CD14-positive monocyte (primary cell): ENCODE measurements around the gene CRNN. TPM values are rescaled to one million over a fixed set of nuclear protein-coding genes. Genes with fewer than 3 reads are reported as not detected.

Source experiments
- DNase-seq, 3 donors: peaks; one replicate each; pipeline ENCODE4 v3.0.0-alpha.2; 2011 to 2022
- H2AFZ ChIP-seq: 2 replicates; pipeline ENCODE4 v1.6.0; 2012; ENCODE audit warnings: mild to moderate bottlenecking, low read depth, low read length, inconsistent platforms; ENCODE audit not compliant: insufficient read depth, poor library complexity, severe bottlenecking
- H3K27ac ChIP-seq, 2 donors: 1 replicate in 1 of 2; 2 replicates in 1 of 2; pipeline ENCODE4 v1.5.1; 2012 to 2013; ENCODE audit warnings: low read length in 2 of 2, control low read depth in 1 of 2, inconsistent platforms in 1 of 2, low read depth in 1 of 2, mild to moderate bottlenecking in 1 of 2
- H3K27me3 ChIP-seq, 2 donors: one replicate each; pipeline versions ENCODE4 v1.6.0 to v1.6.1; 2011 to 2013; ENCODE audit warnings: low read length in 2 of 2; ENCODE audit not compliant: control insufficient read depth in 2 of 2, insufficient read depth in 2 of 2
- H3K36me3 ChIP-seq, 2 donors: replicated peaks in 1 of 2; 1 replicate in 1 of 2; 2 replicates in 1 of 2; pipeline versions ENCODE4 v1.5.1 to v1.6.1; 2012 to 2013; ENCODE audit warnings: low read length in 2 of 2, control low read depth in 1 of 2, inconsistent platforms in 1 of 2, mild to moderate bottlenecking in 1 of 2; ENCODE audit not compliant: insufficient read depth in 2 of 2, control insufficient read depth in 1 of 2
- H3K4me1 ChIP-seq, 2 donors: 1 replicate in 1 of 2; 2 replicates in 1 of 2; pipeline versions ENCODE4 v1.5.1 to v1.6.1; 2012 to 2013; ENCODE audit warnings: low read length in 2 of 2, control low read depth in 1 of 2, inconsistent platforms in 1 of 2, mild to moderate bottlenecking in 1 of 2, moderate library complexity in 1 of 2; ENCODE audit not compliant: insufficient read depth in 2 of 2, control insufficient read depth in 1 of 2
- H3K4me2 ChIP-seq: replicated peaks from 2 replicates; pipeline ENCODE3; 2012; ENCODE audit warnings: low read length, moderate library complexity, mild to moderate bottlenecking; ENCODE audit not compliant: poor library complexity, severe bottlenecking; ENCODE audit errors: extremely low read depth
- H3K4me3 ChIP-seq, 3 experiments: fragments of 200-600 bp in 1 of 3; sonication (generic) in 1 of 3; replicated peaks in 1 of 3; 1 replicate in 2 of 3; 2 replicates in 1 of 3; pipeline ENCODE4 v1.5.1; 2011 to 2013; ENCODE audit warnings: low read length in 3 of 3, mild to moderate bottlenecking in 3 of 3, control low read depth in 2 of 3, low read depth in 2 of 3, inconsistent platforms in 1 of 3, moderate library complexity in 1 of 3
- H3K79me2 ChIP-seq: 2 replicates; pipeline ENCODE4 v1.6.0; 2012; ENCODE audit warnings: mild to moderate bottlenecking, control low read depth, inconsistent platforms, low read length, moderate library complexity; ENCODE audit not compliant: insufficient read depth
- H3K9ac ChIP-seq: 2 replicates; pipeline ENCODE4 v1.6.0; 2017; ENCODE audit warnings: low read length, mild to moderate bottlenecking; ENCODE audit not compliant: insufficient read depth, poor library complexity, severe bottlenecking
- H3K9me3 ChIP-seq, 2 donors: replicated peaks in 1 of 2; 1 replicate in 1 of 2; 2 replicates in 1 of 2; pipeline versions ENCODE4 v1.5.1 to v1.6.1; 2012 to 2013; ENCODE audit warnings: low read length in 2 of 2, control low read depth in 1 of 2; ENCODE audit not compliant: control insufficient read depth in 1 of 2, insufficient read depth in 1 of 2
- H4K20me1 ChIP-seq: 2 replicates; pipeline ENCODE4 v1.6.0; 2012; ENCODE audit warnings: mild to moderate bottlenecking, low read length, control low read depth, moderate library complexity; ENCODE audit not compliant: insufficient read depth
- H3K27ac Mint-ChIP-seq, 7 donors: one replicate each; pipeline ENCODE4 v1.8.0; 2020; ENCODE audit warnings: mild to moderate bottlenecking in 7 of 7, mixed read lengths in 7 of 7, moderate library complexity in 6 of 7, inconsistent platforms in 2 of 7
- H3K27me3 Mint-ChIP-seq, 3 donors: one replicate each; pipeline ENCODE4 v1.8.0; 2021 to 2022; ENCODE audit warnings: low read depth in 3 of 3, mild to moderate bottlenecking in 3 of 3, mixed read lengths in 3 of 3, moderate library complexity in 3 of 3, inconsistent platforms in 1 of 3
- H3K36me3 Mint-ChIP-seq, 2 donors: one replicate each; pipeline ENCODE4 v1.8.0; 2020; ENCODE audit warnings: mixed read lengths in 2 of 2, inconsistent platforms in 1 of 2, mild to moderate bottlenecking in 1 of 2
- H3K4me1 Mint-ChIP-seq: one replicate; pipeline ENCODE4 v1.8.0; 2020; ENCODE audit warnings: mild to moderate bottlenecking, mixed read lengths
- H3K4me3 Mint-ChIP-seq, 2 donors: one replicate each; pipeline ENCODE4 v1.8.0; 2020; ENCODE audit warnings: mild to moderate bottlenecking in 2 of 2, mixed read lengths in 2 of 2, moderate library complexity in 1 of 2
- H3K9me3 Mint-ChIP-seq, 7 donors: one replicate each; pipeline ENCODE4 v1.8.0; 2020 to 2022; ENCODE audit warnings: mixed read lengths in 7 of 7, mild to moderate bottlenecking in 6 of 7, moderate library complexity in 6 of 7, inconsistent platforms in 2 of 7
- CTCF ChIP-seq: fragments of 200-600 bp; IDR thresholded peaks from one replicate; pipeline ENCODE4 v1.8.0; 2022; ENCODE audit warnings: antibody characterized with exemption, mild to moderate bottlenecking
- WGBS: methylation state at CpG from one replicate; pipeline ENCODE4 v1.1.5; 2013; ENCODE audit warnings: missing lambda C conversion rate; ENCODE audit not compliant: insufficient coverage; 5-methylcytosine and 5-hydroxymethylcytosine counted together
- intact Hi-C, 2 donors: fragments of 100-400 bp; cut with micrococcal nuclease; formaldehyde crosslinking; loops; one replicate each; pipeline versions ENCODE4 v1.15.0 to v1.15.1; 2023
- polyA plus RNA-seq, 3 donors: library from polyadenylated mRNA; depleted of rRNA in 1 of 3; unstranded in 2 of 3; stranded (reverse) in 1 of 3; fragments of 300-500 nt in 2 of 3; fragments of >200 nt in 1 of 3; fragmentation: Illumina TruSeq in 2 of 3; gene quantifications; 1 replicate in 2 of 3; 2 replicates in 1 of 3; pipeline ENCODE4 v1.2.3, GENCODE V29; 2012 to 2021

The CRNN gene
- polyA plus RNA-seq, 3 donors: not detected

DNA sequence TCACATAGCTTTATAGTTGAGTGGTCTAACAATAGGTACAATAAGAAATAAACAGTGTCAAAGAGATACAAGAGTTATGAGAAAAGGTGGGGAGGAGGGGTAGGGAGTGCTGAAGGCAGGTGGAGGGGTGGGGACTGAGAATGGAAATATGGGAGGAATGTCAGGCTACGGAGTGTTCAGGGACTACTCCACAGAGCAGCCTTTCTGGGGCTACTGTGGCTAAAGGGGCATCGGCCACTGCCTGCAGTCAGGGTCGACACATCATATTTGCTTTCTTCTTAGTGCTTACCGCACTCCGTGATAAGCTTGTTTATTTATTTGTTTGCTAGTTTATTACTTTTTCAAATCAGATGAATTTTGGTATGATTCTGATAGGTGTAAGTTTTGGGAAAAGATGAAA is 34.4 kb upstream of the CRNN start:
- no peak for DNase-seq
- Mint-ChIP-seq H3K4me3 (no peak overlapping the region), H3K4me1 (no peaks in the 10 kb centered on the region), H3K9me3 (no peaks in the 10 kb centered on the region), H3K27me3 (peaks cover 4 to 5% (median 5%) of the 10 kb centered on the region in 3 donors), H3K36me3 (no peaks in the 10 kb centered on the region), H3K27ac (no peak overlapping the region)
- Histone ChIP-seq H3K27ac (no peak overlapping the region), H3K4me2 (no peak overlapping the region), H3K36me3 (no peaks in the 10 kb centered on the region), H3K9me3 (no peaks in the 10 kb centered on the region), H3K27me3 (peaks cover 0 to 2% of the 10 kb centered on the region in 2 donors), H3K4me1 (no peaks in the 10 kb centered on the region), H3K79me2 (no peaks in the 10 kb centered on the region), H4K20me1 (no peaks in the 10 kb centered on the region), H2AFZ (no peak overlapping the region), H3K9ac (no peak overlapping the region), H3K4me3 (no peak overlapping the region)
- TF ChIP-seq CTCF: no peak
- WGBS: 100% methylated on average over 1 of the region's 5 CpGs
- intact Hi-C loops: no loop called here

DNA sequence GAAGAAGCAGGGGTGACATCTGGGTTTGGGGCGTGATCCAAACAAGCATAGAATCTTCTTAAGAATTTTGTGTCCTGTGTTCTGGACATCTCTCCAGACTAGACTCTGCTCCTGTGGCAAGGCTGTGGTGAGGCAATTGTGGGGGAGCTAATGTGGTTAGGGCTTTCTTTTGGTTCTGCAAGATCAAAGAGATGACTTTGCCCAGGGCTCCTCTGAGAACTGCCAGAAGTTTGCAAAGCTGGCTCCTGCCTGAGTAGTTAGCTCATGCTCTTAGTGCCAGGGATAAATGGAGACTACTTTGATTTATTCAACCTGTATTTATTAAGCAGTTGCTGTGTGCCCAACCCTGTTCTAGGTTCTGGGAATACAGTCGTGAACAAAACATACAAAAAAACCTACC is 34.0 kb upstream of the CRNN start:
- H3K27me3 Mint-ChIP-seq: peaks cover 3 to 5% (median 5%) of the 10 kb centered on the region in 3 donors
- Histone ChIP-seq H3K9me3 (no peaks in the 10 kb centered on the region), H3K79me2 (no peaks in the 10 kb centered on the region), H3K4me3 (no peak overlapping the region), H3K27me3 (peaks cover 0 to 2% of the 10 kb centered on the region in 2 donors), H4K20me1 (no peaks in the 10 kb centered on the region), H3K27ac (no peak overlapping the region), H3K4me1 (no peaks in the 10 kb centered on the region), H3K36me3 (no peaks in the 10 kb centered on the region), H3K4me2 (no peak overlapping the region), H3K9ac (no peak overlapping the region), H2AFZ (no peak overlapping the region)
- intact Hi-C loops: no loop called here
- no peaks in the 10 kb centered on the region for H3K9me3 Mint-ChIP-seq
- no peak for DNase-seq
- H3K4me1 Mint-ChIP-seq: no peaks in the 10 kb centered on the region
- no peak for TF ChIP-seq CTCF
- no peaks in the 10 kb centered on the region for H3K36me3 Mint-ChIP-seq
- 0% methylated on average over 1 of the region's 2 CpGs for WGBS
- H3K27ac Mint-ChIP-seq: no peak overlapping the region
- H3K4me3 Mint-ChIP-seq: no peak overlapping the region
